GM19239 (cell line): ENCODE measurements around the gene NRXN3.

ENCODE experiments used
- DNase-seq: peaks from one replicate; pipeline ENCODE4 v3.0.0; 2011; ENCODE audit warnings: low spot score; ENCODE audit not compliant: insufficient read length
- FAIRE-seq: peaks from 2 replicates; lab custom pipeline; 2011; peaks lifted over from hg19 to GRCh38; lab: Jason Lieb, UNC

NRXN3 gene

DNA sequence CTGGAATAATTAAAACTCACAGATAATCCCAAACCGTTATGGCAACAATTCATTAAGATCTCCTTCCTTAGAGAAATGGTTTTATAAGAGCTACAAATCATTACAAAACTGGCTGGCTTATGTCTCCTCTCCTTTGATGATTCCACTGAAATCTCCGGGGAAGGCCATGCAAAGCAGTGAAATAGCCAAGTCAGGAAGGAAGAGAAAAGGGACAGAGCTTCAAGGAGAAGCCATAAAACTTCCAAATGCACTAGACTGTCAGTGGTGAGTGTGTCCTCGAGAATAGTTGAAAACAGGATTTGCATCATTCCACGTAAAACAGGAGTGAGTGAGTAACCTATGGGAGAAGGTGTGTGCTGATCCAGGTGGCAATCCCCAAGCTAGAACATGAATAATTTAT is 1711.1 kb downstream of the NRXN3 start:
- FAIRE-seq (no peak), DNase-seq (no peak)

DNA sequence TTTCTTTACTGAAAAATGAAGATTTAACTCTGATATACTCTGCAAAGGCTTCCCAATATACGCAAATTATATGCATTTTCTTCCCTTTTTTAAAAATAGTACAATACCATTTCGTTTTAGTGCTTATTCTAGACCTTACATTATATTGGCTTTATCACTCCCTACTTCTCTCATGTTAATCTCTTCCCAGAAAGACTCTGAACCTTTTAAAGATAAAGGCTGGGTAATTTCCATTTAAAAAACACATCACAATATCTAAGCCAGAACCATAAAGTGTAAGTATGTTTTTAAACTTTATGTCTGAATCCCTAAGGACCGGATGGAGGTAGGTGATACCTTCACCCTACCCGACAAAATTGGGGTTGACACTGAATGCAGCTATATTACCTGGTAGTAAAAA is 1720.4 kb downstream of the NRXN3 start:
- FAIRE-seq, result no peak
- DNase-seq, result no peak

DNA sequence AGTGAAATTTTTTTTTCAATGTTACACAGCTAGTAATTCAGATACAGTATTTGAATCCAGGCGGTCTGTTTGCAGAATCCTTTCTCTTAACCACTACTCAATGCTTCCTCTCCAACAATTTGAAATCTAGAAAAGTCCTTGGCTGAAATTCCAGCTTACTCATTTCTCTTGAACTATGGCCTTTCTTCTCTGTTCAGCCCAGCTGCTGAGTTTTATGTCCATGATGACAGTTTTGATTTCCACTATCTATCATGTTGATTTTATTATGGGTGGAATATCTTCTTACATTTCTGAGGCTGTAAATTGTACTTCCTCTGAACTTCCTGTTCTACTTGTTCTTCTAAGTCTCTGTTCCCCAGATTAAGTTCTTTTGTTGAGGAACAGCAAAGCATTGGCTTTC is 1725.8 kb downstream of the NRXN3 start:
- DNase-seq (no peak), FAIRE-seq (no peak)

DNA sequence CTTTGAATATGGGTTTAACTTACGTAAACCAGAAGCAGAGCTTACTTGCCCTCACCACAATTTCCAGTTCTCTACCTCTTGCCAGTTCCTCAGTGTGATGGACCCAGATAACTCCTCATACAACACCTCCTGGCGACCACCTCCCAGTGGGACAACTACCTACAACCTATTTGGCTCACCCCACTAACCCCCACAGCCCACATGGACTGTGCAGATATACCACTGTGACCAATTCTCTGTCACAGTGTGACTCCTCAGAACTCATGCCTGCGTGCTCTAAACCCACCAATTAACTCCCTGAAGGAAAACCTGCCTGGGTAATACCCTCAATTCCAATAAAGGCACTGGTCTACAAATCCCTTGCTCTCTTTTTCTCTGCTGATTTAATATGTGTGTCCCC is 1729.4 kb downstream of the NRXN3 start:
- no peak for FAIRE-seq
- no peak for DNase-seq

DNA sequence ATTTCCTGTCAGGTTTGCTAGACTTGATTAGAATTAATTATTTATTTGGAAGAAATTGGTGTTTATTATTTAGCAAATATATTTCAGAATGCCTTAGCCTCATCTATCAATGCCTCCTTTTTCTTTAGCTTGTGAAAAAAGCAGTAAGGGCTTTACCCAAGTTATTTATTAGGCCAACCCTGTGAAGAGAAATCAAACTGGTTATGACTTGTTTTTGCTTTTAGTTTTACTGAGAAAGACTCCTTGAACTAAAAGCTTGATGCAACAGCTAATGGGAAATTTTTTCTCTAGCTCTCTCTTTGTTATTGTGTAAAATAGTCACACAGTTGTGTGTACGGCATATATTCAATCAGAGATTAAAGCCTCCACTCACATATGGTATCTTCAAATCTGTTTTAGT is 1734.3 kb downstream of the NRXN3 start:
- no peak for DNase-seq
- FAIRE-seq, result no peak

DNA sequence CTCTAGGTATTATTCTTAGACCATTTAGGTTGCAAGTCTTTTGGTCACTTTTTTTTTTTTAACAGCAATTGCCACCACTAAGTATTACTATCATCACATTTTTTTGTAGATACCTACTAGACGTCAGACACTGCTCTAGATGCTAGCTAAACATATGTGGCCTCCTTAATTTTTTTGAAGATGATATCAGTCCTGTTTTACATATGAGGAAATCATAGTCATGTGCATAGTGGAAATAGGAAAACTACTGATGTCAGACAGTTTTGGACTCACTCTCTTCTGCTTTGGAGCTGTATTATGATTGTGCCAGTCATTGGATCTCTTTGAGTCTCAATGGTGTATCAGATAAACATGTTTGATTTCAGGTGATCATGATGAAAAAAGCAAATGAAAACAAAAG is 1736.8 kb downstream of the NRXN3 start:
- FAIRE-seq (no peak), DNase-seq (no peak)

DNA sequence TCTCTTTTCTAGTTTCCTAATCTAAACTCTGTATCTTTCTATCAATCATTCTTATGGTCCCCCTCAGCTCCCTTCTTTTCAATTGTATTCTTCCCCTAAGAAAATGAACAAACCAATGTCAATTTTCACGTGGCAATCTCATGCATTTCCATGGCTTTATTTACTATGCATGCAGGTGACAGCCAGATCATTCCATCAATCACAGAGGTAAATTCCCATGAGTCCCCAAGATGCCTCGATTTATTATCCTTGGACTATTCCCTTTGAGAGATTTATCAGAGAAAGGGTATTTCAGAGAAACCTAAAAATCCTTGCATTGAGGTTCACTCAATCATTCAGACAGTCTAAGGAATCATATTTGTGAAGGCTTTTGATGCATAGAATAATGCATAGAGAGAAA is 1739.9 kb downstream of the NRXN3 start:
- no peak for FAIRE-seq
- DNase-seq, result no peak

DNA sequence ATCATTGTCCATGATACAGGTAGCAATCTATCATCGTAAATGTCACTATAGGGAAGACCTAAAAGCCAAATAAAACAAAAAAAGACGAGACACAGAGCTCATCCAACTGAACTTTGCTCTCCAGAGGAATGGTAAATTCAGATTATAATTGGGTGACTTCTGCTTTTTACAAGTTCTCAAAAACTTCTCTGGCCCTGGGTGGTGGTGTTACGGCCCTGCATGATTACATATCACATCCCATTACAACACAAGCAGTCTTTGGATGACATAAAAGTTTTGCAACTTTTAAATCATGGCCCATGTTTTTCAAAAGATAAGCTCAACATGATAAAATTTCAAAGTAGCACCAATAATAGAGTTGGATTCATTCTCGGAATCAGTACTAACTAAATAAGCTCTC is 1741.6 kb downstream of the NRXN3 start:
- DNase-seq (no peak), FAIRE-seq (no peak)

DNA sequence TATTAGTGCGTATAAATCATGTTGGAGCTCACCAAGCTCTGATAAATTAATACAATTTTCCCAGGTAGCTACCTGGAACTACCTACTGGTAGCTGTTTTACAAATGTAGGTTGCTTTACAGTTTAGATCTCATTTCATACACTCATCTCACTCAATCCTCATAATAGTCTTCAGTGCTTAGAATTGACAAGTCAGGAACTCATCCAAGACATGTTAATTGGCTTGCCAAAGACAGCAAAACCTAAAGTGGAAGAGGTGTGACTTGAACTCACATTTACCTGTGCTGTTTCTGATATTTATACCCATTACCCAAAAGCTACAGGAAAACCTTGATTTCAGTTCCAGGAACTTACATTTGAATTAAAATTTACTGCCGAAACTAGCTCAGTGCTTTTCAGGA is 1744.4 kb downstream of the NRXN3 start:
- DNase-seq (no peak), FAIRE-seq (no peak)

DNA sequence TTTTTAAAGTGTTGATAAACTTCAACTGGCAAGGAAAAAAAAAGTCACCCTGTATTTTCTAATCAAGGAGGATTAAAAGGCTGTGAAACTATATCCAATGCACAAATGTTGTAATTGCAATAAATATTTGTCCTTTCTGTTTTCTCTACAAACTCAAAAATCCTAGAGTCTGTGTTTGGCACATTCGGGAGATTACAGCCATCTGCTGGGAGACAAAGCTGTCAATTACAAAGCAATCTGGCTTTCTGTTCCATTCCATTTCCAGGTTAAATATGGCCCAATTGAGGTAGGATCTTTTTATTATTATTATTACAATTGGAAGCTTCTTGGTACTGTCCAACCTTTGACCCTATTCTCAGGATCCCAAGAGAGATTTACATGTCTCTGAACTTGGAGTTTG is 1745.2 kb downstream of the NRXN3 start:
- DNase-seq (no peak), FAIRE-seq (no peak)

DNA sequence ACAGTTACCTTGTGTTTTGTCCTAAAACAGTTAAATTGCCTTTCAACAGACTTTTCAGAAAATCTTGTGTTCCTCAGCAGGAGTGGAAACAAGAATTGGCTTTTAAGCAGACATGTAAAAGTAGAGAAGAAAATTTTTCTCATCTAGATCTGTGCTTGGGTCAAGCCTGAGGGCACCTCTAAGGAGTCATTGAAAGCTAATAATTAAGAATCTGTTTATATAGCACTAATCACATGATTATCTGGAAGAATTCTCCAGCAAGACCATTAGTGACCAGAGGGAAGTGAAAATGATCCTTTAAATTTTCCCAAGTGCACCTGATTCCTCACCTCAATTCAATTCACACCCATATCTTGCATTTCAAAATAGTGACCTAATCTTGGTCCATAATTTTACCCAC is 1746.1 kb downstream of the NRXN3 start:
- no peak for DNase-seq
- FAIRE-seq, result no peak

DNA sequence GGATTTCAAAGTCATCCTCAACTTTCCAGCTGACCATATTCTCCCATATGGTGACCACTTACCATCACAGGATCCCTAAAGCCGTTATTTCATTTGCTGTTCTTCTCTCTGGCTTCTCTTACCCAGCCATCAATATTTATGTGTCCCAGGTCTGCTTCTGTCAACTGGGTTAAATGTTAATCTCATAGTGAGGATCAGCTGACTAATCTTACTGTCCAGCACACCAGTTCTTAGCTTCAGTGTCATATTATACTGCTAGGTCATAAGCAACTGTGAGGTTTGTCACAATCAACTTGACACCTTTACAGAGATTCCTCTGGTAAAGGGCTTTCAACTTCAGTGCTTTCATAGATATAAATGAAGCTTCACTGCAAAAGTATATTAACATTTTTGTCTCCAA is 1746.7 kb downstream of the NRXN3 start:
- FAIRE-seq (no peak), DNase-seq (no peak)
